A673 (cell line): Measurements from ENCODE around the gene PIAS1. TPM values are rescaled to one million over a fixed set of nuclear protein-coding genes. Genes with fewer than 3 reads are reported as not detected.
"Not testable (repeated sequence)": the region's sequence is repeated elsewhere in the genome, so short reads cannot be mapped to it uniquely, and the experiment has no call there.

Experiments
- BruUV-seq: library from RNA; stranded (reverse); fragments of 400-500 nt; replicated peaks from 2 replicates; lab custom pipeline; 2021; lab: Mats Ljungman, UMichigan
- CTCF ChIA-PET: fragments of 300-600 bp; sonication (Branson Sonifier 250); formaldehyde crosslinking; loops from one replicate; lab custom pipeline; 2022; ENCODE audit warnings: antibody characterized with exemption; lab: Charles Lee
- POLR2A ChIA-PET: fragments of 300-600 bp; sonication (Branson Sonifier 250); formaldehyde crosslinking; loops from one replicate; lab custom pipeline; 2022; ENCODE audit warnings: antibody characterized with exemption; ENCODE audit not compliant: low non-redundant PET; lab: Charles Lee
- DNase-seq: peaks from one replicate; pipeline ENCODE4 v3.0.0-alpha.2; 2015; ENCODE audit warnings: low spot score
- H3K27ac ChIP-seq: fragments of 200-600 bp; sonication (generic); 2 replicates; pipeline ENCODE4 v1.5.1; 2016; ENCODE audit warnings: mixed run types, low read depth, mild to moderate bottlenecking, mixed read lengths, antibody characterized with exemption, low read length; ENCODE audit not compliant: poor library complexity, severe bottlenecking
- H3K27me3 ChIP-seq: fragments of 200-600 bp; sonication (generic); replicated peaks from 2 replicates; pipeline ENCODE4 v1.6.1; 2017; ENCODE audit warnings: mixed run types, low read depth, mild to moderate bottlenecking, mixed read lengths, antibody characterized with exemption, low read length; ENCODE audit not compliant: insufficient read depth, poor library complexity
- H3K36me3 ChIP-seq: fragments of 200-600 bp; sonication (generic); 2 replicates; pipeline ENCODE4 v1.6.1; 2016; ENCODE audit warnings: mixed run types, mild to moderate bottlenecking, mixed read lengths, antibody characterized with exemption, low read length; ENCODE audit not compliant: insufficient read depth, poor library complexity, severe bottlenecking
- H3K4me1 ChIP-seq: fragments of 200-600 bp; sonication (generic); 2 replicates; pipeline ENCODE4 v1.6.1; 2017; ENCODE audit warnings: mixed run types, mild to moderate bottlenecking, mixed read lengths, antibody characterized with exemption, low read length; ENCODE audit not compliant: insufficient read depth, poor library complexity, severe bottlenecking
- H3K4me3 ChIP-seq: fragments of 200-600 bp; sonication (generic); 2 replicates; pipeline ENCODE4 v1.5.1; 2016; ENCODE audit warnings: low read depth, mixed run types, mild to moderate bottlenecking, mixed read lengths, low read length; ENCODE audit not compliant: poor library complexity, severe bottlenecking
- H3K9me3 ChIP-seq: fragments of 200-600 bp; sonication (generic); 2 replicates; pipeline ENCODE4 v1.6.1; 2016; ENCODE audit warnings: mixed run types, low read depth, mild to moderate bottlenecking, mixed read lengths, antibody characterized with exemption, low read length; ENCODE audit not compliant: poor library complexity, severe bottlenecking
- EZH2 ChIP-seq: fragments of 200-600 bp; sonication (generic); IDR thresholded peaks from 2 replicates; pipeline ENCODE4 v1.6.1; 2017; ENCODE audit warnings: borderline replicate concordance, low read depth, mild to moderate bottlenecking, mixed read lengths, antibody characterized with exemption, low read length; ENCODE audit not compliant: poor library complexity, severe bottlenecking
- intact Hi-C: fragments of 100-400 bp; cut with micrococcal nuclease; formaldehyde crosslinking; loops from one replicate; pipeline ENCODE4 v1.10.0; 2022; ENCODE audit not compliant: unreplicated experiment
- total RNA-seq: library from RNA; stranded (reverse); gene quantifications from 2 replicates; pipeline ENCODE4 v1.2.3, GENCODE V29; 2021
- TF ChIP-seq, protein P1 (sequence below): fragments of 300-800, 200-600 bp; sonication (generic); conservative IDR thresholded peaks from 2 replicates; pipeline ENCODE4 v1.5.1; 2017; ENCODE audit warnings: low read depth, mild to moderate bottlenecking, antibody characterized with exemption, low read length, moderate library complexity, mixed read lengths

Gene PIAS1
- total RNA-seq, 1 experiment from 2014 or later: 40.2 TPM

DNA sequence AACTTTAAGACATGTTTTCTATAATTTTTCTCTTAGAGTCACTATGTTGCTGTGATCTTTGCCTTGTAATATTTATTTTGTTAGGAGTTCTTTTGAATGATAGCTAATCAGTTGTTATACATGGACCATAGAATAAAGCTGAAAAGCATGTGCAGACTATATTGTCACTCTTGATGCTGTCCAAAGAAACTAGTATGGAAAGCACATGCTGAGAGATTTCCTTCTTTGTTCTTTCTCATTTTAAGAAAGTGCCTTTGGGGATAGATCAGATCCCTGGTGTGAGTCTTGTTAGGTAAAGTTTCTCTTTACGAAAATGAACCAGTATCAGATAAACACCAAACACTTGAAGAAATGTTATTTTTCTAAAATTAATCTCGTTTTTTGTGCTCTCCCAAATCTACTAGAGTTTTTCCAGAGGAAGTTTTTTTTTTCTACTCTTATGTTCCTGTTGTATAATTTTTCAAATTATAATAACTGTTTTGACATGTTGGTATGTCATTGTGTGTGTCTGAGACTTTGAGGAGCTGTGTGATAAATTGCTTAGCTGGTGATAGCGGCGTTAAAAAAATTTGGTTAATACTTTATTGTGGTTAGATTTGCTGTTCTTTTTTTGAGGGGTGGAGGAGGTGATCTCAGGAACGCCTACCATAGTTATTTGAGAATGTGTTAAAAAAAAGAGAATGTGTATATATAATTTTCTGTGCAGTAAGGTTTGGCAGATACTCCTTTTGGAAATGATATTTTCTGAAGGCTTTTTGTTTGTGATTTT lies 2.2 kb downstream of the PIAS1 start:
- no peak for TF ChIP-seq EZH2
- Histone ChIP-seq H3K9me3 (no peaks in the 10 kb centered on the region), H3K27ac (no peak overlapping the region), H3K4me3 (peak overlapping the region; percentile 88), H3K4me1 (peaks cover 21% of the 10 kb centered on the region), H3K36me3 (no peaks in the 10 kb centered on the region), H3K27me3 (no peaks in the 10 kb centered on the region)
- ChIA-PET POLR2A (interaction anchor here (0.6 kb wide), 1 partner anchor 1192 kb away, joined by 3 read pairs; no protein-coding TSS in a partner anchor), CTCF (no interaction called here)
- DNase-seq: no peak
- BruUV-seq: no TSS peak
- intact Hi-C loops: no loop called here

DNA sequence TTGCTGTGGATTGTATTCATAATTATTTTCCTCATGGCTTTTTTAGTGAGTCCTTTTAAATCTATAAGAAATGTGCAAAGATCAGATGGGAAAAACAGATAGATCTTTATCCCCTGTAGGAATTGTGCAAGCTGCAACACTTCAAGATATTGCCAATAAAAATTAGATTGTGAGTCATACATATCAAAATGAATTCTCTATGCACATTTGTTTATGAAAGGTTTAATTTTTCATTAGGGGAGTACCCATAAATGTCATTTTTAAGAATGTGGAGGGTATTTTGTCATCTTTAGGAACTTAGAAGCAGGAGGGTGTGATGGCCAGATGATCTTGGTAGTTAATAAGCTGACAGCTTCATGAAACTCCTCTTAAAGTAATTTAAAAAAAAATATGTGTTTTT lies 2.9 kb downstream of the PIAS1 start:
- Histone ChIP-seq H3K27ac (no peak overlapping the region), H3K36me3 (no peaks in the 10 kb centered on the region), H3K4me1 (peaks cover 21% of the 10 kb centered on the region), H3K9me3 (no peaks in the 10 kb centered on the region), H3K4me3 (peak overlapping the region; percentile 88), H3K27me3 (no peaks in the 10 kb centered on the region)
- ChIA-PET CTCF (no interaction called here), POLR2A (no interaction called here)
- BruUV-seq: no TSS peak
- DNase-seq: no peak
- intact Hi-C loops: no loop called here
- TF ChIP-seq, protein P1, sequence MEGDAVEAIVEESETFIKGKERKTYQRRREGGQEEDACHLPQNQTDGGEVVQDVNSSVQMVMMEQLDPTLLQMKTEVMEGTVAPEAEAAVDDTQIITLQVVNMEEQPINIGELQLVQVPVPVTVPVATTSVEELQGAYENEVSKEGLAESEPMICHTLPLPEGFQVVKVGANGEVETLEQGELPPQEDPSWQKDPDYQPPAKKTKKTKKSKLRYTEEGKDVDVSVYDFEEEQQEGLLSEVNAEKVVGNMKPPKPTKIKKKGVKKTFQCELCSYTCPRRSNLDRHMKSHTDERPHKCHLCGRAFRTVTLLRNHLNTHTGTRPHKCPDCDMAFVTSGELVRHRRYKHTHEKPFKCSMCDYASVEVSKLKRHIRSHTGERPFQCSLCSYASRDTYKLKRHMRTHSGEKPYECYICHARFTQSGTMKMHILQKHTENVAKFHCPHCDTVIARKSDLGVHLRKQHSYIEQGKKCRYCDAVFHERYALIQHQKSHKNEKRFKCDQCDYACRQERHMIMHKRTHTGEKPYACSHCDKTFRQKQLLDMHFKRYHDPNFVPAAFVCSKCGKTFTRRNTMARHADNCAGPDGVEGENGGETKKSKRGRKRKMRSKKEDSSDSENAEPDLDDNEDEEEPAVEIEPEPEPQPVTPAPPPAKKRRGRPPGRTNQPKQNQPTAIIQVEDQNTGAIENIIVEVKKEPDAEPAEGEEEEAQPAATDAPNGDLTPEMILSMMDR: no peak
- no peak for TF ChIP-seq EZH2

DNA sequence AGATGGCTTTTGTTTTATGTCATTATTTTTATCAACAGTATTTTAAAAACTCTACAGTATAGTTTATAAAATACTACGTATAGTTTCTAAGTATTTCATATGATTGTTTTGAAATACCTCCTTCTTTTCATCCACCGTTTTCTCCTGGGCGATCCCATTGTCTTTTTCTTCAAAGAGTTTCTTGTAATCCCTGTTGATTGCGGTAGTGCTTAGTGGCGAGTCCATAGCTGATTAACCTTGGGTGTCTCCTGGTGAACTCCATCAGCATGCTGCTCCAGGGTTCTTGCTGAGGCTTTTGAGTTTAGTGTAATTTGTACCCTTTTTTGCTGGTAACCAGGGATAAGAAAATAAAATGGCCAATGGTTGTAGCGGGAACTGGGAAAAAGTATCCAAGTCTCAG lies 3.6 kb downstream of the PIAS1 start:
- no peak for TF ChIP-seq EZH2
- TF ChIP-seq, protein P1: no peak
- no peak for DNase-seq
- no peaks in the 10 kb centered on the region for H3K36me3 ChIP-seq
- POLR2A ChIA-PET: no interaction called here
- intact Hi-C loops: no loop called here
- no peaks in the 10 kb centered on the region for H3K27me3 ChIP-seq
- H3K4me3 ChIP-seq: no peak overlapping the region
- peaks cover 21% of the 10 kb centered on the region for H3K4me1 ChIP-seq
- H3K9me3 ChIP-seq: no peaks in the 10 kb centered on the region
- CTCF ChIA-PET: no interaction called here
- no TSS peak for BruUV-seq
- no peak overlapping the region for H3K27ac ChIP-seq

DNA sequence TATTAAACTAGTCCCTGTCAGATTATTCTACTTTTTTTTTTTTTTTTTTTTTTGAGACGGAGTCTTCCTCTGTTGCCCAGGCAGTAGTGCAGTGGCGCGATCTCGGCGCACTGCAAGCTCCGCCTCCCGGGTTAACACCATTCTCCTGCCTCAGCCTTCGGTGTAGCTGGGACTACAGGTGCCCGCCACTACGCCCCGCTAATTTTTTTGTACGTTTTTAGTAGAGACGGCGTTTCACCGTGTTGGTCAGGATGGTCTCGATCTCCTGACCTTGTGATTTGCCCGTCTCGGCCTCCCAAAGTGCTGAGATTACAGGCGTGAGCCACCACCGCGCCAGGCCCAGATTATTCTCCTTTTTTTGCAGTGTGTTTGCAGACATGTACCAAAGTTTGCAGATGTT lies 4.9 kb downstream of the PIAS1 start:
- peaks cover 17% of the 10 kb centered on the region for H3K4me1 ChIP-seq
- BruUV-seq, POLR2A ChIA-PET, DNase-seq, H3K4me3 ChIP-seq, H3K27me3 ChIP-seq, intact Hi-C loops, H3K9me3 ChIP-seq, CTCF ChIA-PET, H3K36me3 ChIP-seq, H3K27ac ChIP-seq: not testable (repeated sequence)
